Tibial nerve (tissue), 4 donors: ENCODE data around the gene AK4. TPM values are rescaled to one million over a fixed set of nuclear protein-coding genes. Genes with fewer than 3 reads are reported as not detected.

Experiments used
- DNase-seq, 2 donors: peaks; one replicate each; pipeline ENCODE4 v3.0.0-alpha.2; 2019; ENCODE audit warnings: low spot score in 2 of 2
- H3K27ac ChIP-seq, 4 donors: fragments of 200-600 bp; sonication (generic) in 3 of 4; one replicate each; pipeline ENCODE4 v1.5.1; 2017 to 2019; ENCODE audit warnings: mild to moderate bottlenecking in 1 of 4
- H3K27me3 ChIP-seq, 2 donors: fragments of 200-600 bp; sonication (generic) in 1 of 2; one replicate each; pipeline versions ENCODE4 v1.5.1 to v1.6.0; 2017 to 2019
- H3K36me3 ChIP-seq, 3 donors: fragments of 200-600 bp; sonication (generic); one replicate each; pipeline ENCODE4 v1.5.1; 2018 to 2019
- H3K4me1 ChIP-seq, 4 donors: fragments of 200-600 bp; sonication (generic) in 3 of 4; one replicate each; pipeline ENCODE4 v1.5.1; 2017 to 2019
- H3K4me3 ChIP-seq, 4 donors: fragments of 200-600 bp; sonication (generic) in 3 of 4; one replicate each; pipeline ENCODE4 v1.5.1; 2017 to 2019; ENCODE audit warnings: mild to moderate bottlenecking in 1 of 4, moderate library complexity in 1 of 4
- H3K9me3 ChIP-seq, 4 donors: fragments of 200-600 bp; sonication (generic) in 3 of 4; one replicate each; pipeline ENCODE4 v1.5.1; 2017 to 2019
- POLR2A ChIP-seq, 2 donors: fragments of 450-650 bp; IDR thresholded peaks; one replicate each; pipeline ENCODE4 v1.6.1; 2017; ENCODE audit warnings: antibody characterized with exemption in 2 of 2, mild to moderate bottlenecking in 2 of 2, moderate library complexity in 2 of 2
- WGBS, 2 donors: methylation state at CpG; one replicate each; pipeline ENCODE4 v1.1.5; 2018; 5-methylcytosine and 5-hydroxymethylcytosine counted together
- small RNA-seq: library from RNA; depleted of rRNA; stranded (forward); fragments of <200 nt; gene quantifications from one replicate; pipeline ENCODE3, GENCODE V24; 2016
- total RNA-seq, 4 donors: library from RNA; depleted of rRNA; stranded (reverse); fragments of >200 nt; gene quantifications; one replicate each; pipeline ENCODE4 v1.1.0, GENCODE V29; 2016
- TF ChIP-seq, protein P1 (sequence below), 5 experiments: fragments of 200-600 bp in 3 of 5; fragments of 450-650 bp in 2 of 5; sonication (generic) in 3 of 5; IDR thresholded peaks; one replicate each; pipeline ENCODE4 v1.5.1; 2016 to 2019; ENCODE audit warnings: antibody characterized with exemption in 5 of 5, mild to moderate bottlenecking in 3 of 5, moderate library complexity in 2 of 5

Gene AK4
- total RNA-seq, 4 donors from 2014 or later = 16.1 to 24.9 (median 19.5) TPM

DNA sequence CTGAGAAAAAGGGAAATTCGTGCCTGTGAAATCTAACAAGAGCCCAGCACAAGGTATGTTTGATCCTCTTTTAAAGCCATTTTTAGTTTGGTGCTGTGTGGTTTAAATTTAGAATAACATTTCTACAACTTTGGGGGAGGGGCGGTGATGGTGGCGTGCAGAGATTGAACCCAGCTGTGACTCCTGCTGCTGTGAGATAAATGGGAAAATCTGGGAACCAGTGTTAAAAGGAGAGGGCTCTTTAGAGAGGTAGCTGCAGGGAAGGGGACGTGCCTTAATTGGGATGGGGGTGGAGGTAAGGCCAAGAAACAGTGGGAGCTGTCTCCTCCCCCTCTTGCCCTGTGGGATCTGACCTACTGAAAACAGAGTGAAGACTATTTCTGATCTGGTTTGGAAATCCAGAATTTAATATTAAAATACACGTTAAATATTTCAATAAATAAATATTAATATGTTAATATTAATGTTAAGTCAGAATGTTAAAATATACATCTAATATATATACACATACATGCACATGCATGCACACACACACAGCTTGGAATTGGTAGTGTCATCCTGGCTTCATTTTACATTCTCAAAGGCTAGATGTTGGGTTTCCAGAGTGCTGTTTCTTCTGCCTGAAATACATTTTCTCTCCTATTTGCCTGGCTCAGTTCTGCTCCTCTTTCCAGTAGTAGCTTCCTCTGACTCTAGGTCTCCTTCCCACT is 131.2 kb downstream of the AK4 start:
- H3K27ac ChIP-seq = no peak overlapping the region
- TF ChIP-seq, protein P1, sequence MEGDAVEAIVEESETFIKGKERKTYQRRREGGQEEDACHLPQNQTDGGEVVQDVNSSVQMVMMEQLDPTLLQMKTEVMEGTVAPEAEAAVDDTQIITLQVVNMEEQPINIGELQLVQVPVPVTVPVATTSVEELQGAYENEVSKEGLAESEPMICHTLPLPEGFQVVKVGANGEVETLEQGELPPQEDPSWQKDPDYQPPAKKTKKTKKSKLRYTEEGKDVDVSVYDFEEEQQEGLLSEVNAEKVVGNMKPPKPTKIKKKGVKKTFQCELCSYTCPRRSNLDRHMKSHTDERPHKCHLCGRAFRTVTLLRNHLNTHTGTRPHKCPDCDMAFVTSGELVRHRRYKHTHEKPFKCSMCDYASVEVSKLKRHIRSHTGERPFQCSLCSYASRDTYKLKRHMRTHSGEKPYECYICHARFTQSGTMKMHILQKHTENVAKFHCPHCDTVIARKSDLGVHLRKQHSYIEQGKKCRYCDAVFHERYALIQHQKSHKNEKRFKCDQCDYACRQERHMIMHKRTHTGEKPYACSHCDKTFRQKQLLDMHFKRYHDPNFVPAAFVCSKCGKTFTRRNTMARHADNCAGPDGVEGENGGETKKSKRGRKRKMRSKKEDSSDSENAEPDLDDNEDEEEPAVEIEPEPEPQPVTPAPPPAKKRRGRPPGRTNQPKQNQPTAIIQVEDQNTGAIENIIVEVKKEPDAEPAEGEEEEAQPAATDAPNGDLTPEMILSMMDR (IDR thresholded peaks at IDR 0.05) = no peak
- no peak for TF ChIP-seq POLR2A (IDR thresholded peaks at IDR 0.05)
- no peaks in the 10 kb centered on the region for H3K27me3 ChIP-seq
- H3K4me3 ChIP-seq = no peak overlapping the region
- H3K9me3 ChIP-seq = no peaks in the 10 kb centered on the region
- DNase-seq = no peak
- WGBS, 2 donors = 44 to 48% methylated on average over 5 of the region's 5 CpGs
- H3K4me1 ChIP-seq = no peaks in the 10 kb centered on the region
- H3K36me3 ChIP-seq = no peaks in the 10 kb centered on the region

Small RNA genes lying within 50 kb of the gene (small RNA-seq; reads per million reads assigned to genes)
- gene RPS29P7 = not detected

Other genes with a start within 250 kb of the AK4 start
- gene JAK1, start 181.7 kb upstream of the AK4 start, total RNA-seq = 100 to 1,000 TPM; 114 to 222 (median 138) TPM
- gene DNAJC6, start 161.3 kb downstream of the AK4 start, total RNA-seq = 10 to 100 TPM; 11.4 to 19.2 (median 16.9) TPM